Memory B cell (primary cell): ENCODE data around the gene AQP9.
"Not testable (repeated sequence)": the region's sequence is repeated elsewhere in the genome, so short reads cannot be mapped to it uniquely, and the experiment has no call there.

Source experiments
- ATAC-seq: fragments of 150-1000 bp; cut with Tn5 transposase; 2 replicates; pipeline ENCODE4 v1.10.0; 2021; ENCODE audit warnings: low read depth, mild to moderate bottlenecking, moderate library complexity
- DNase-seq, 2 donors: peaks; one replicate each; pipeline ENCODE4 v3.0.0; 2022; ENCODE audit warnings: low spot score in 2 of 2
- H3K27ac Mint-ChIP-seq: one replicate; pipeline ENCODE4 v1.8.0; 2022; ENCODE audit warnings: mild to moderate bottlenecking, moderate library complexity, mixed read lengths
- H3K27me3 Mint-ChIP-seq: one replicate; pipeline ENCODE4 v1.8.0; 2022; ENCODE audit warnings: mixed read lengths
- H3K36me3 Mint-ChIP-seq: one replicate; pipeline ENCODE4 v1.8.0; 2022; ENCODE audit warnings: mild to moderate bottlenecking, mixed read lengths
- H3K4me1 Mint-ChIP-seq: one replicate; pipeline ENCODE4 v1.8.0; 2022; ENCODE audit warnings: mixed read lengths
- H3K4me3 Mint-ChIP-seq: one replicate; pipeline ENCODE4 v1.8.0; 2022; ENCODE audit warnings: mild to moderate bottlenecking, moderate library complexity, mixed read lengths
- H3K9me3 Mint-ChIP-seq: one replicate; pipeline ENCODE4 v1.8.0; 2022; ENCODE audit warnings: mixed read lengths

AQP9 gene

GRCh38 chr15:58210031-58210430 lies 71.8 kb downstream of the AQP9 start:
- H3K9me3 Mint-ChIP-seq = not testable (repeated sequence)

GRCh38 chr15:58212909-58213526 lies 74.8 kb downstream of the AQP9 start:
- Mint-ChIP-seq H3K4me1 (no peaks in the 10 kb centered on the region), H3K4me3 (no peak overlapping the region), H3K36me3 (no peaks in the 10 kb centered on the region), H3K27me3 (peaks cover 9% of the 10 kb centered on the region), H3K27ac (no peak overlapping the region), H3K9me3 (no peaks in the 10 kb centered on the region)
- ATAC-seq (no peak), DNase-seq (no peak)

More at GRCh38 chr15:58210031-58210430, 71.8 kb downstream of the AQP9 start:
- not testable (repeated sequence) for ATAC-seq, DNase-seq, H3K27me3 Mint-ChIP-seq, H3K36me3 Mint-ChIP-seq, H3K4me1 Mint-ChIP-seq, H3K27ac Mint-ChIP-seq, H3K4me3 Mint-ChIP-seq

- H3K4me3 Mint-ChIP-seq = no peak overlapping the region
- no peaks in the 10 kb centered on the region for H3K9me3 Mint-ChIP-seq
- H3K36me3 Mint-ChIP-seq = no peaks in the 10 kb centered on the region
- no peak for ATAC-seq
- DNase-seq = no peak
- no peak overlapping the region for H3K27ac Mint-ChIP-seq
- peaks cover 9% of the 10 kb centered on the region for H3K27me3 Mint-ChIP-seq
- H3K4me1 Mint-ChIP-seq = no peaks in the 10 kb centered on the region
Measured at GRCh38 chr15:58213587-58214338, 75.6 kb downstream of the AQP9 start.

GRCh38 chr15:58214591-58215340 lies 76.6 kb downstream of the AQP9 start:
- no peak overlapping the region for H3K27ac Mint-ChIP-seq

GRCh38 chr15:58217460-58217859 lies 79.3 kb downstream of the AQP9 start:
- Mint-ChIP-seq H3K36me3 (no peaks in the 10 kb centered on the region), H3K4me1 (no peaks in the 10 kb centered on the region), H3K27me3 (peaks cover 8% of the 10 kb centered on the region), H3K4me3 (no peak overlapping the region), H3K27ac (no peak overlapping the region), H3K9me3 (peaks cover 5% of the 10 kb centered on the region)
- ATAC-seq (no peak), DNase-seq (no peak)

More at GRCh38 chr15:58214591-58215340, 76.6 kb downstream of the AQP9 start:
- Mint-ChIP-seq H3K4me1 (no peaks in the 10 kb centered on the region), H3K36me3 (no peaks in the 10 kb centered on the region), H3K27me3 (peaks cover 9% of the 10 kb centered on the region), H3K9me3 (peaks cover 1% of the 10 kb centered on the region), H3K4me3 (no peak overlapping the region)
- no peak for DNase-seq
- no peak for ATAC-seq

- no peak overlapping the region for H3K4me3 Mint-ChIP-seq
- no peaks in the 10 kb centered on the region for H3K36me3 Mint-ChIP-seq
- H3K4me1 Mint-ChIP-seq = no peaks in the 10 kb centered on the region
- DNase-seq (no peak), ATAC-seq (no peak)
- no peak overlapping the region for H3K27ac Mint-ChIP-seq
- H3K9me3 Mint-ChIP-seq = peaks cover 5% of the 10 kb centered on the region
- peaks cover 4% of the 10 kb centered on the region for H3K27me3 Mint-ChIP-seq
Measured at GRCh38 chr15:58221591-58222241, 83.5 kb downstream of the AQP9 start.

- no peak for ATAC-seq
- Mint-ChIP-seq H3K27me3 (peaks cover 2% of the 10 kb centered on the region), H3K27ac (no peak overlapping the region), H3K9me3 (peaks cover 5% of the 10 kb centered on the region), H3K4me3 (no peak overlapping the region), H3K36me3 (no peaks in the 10 kb centered on the region), H3K4me1 (no peaks in the 10 kb centered on the region)
- no peak for DNase-seq
Measured at GRCh38 chr15:58222679-58223078, 84.5 kb downstream of the AQP9 start.

GRCh38 chr15:58223432-58223831 lies 85.3 kb downstream of the AQP9 start:
- no peak overlapping the region for H3K4me3 Mint-ChIP-seq
- H3K4me1 Mint-ChIP-seq = no peaks in the 10 kb centered on the region
- H3K9me3 Mint-ChIP-seq = peaks cover 5% of the 10 kb centered on the region
- DNase-seq (no peak), ATAC-seq (no peak)
- H3K27me3 Mint-ChIP-seq = peaks cover 2% of the 10 kb centered on the region
- H3K27ac Mint-ChIP-seq = no peak overlapping the region
- no peaks in the 10 kb centered on the region for H3K36me3 Mint-ChIP-seq

- Mint-ChIP-seq H3K27me3 (peaks cover 2% of the 10 kb centered on the region), H3K9me3 (peaks cover 5% of the 10 kb centered on the region), H3K36me3 (no peaks in the 10 kb centered on the region), H3K27ac (no peak overlapping the region), H3K4me3 (no peak overlapping the region), H3K4me1 (no peaks in the 10 kb centered on the region)
- no peak for ATAC-seq
- no peak for DNase-seq
Measured at GRCh38 chr15:58224068-58224467, 85.9 kb downstream of the AQP9 start.

- Mint-ChIP-seq H3K27me3 (peaks cover 8% of the 10 kb centered on the region), H3K27ac (no peak overlapping the region)
Measured at GRCh38 chr15:58227706-58228543, 89.7 kb downstream of the AQP9 start.

GRCh38 chr15:58228718-58229117 lies 90.5 kb downstream of the AQP9 start:
- Mint-ChIP-seq H3K9me3 (no peaks in the 10 kb centered on the region), H3K4me3 (no peak overlapping the region), H3K27me3 (peaks cover 8% of the 10 kb centered on the region), H3K36me3 (no peaks in the 10 kb centered on the region), H3K27ac (no peak overlapping the region), H3K4me1 (no peaks in the 10 kb centered on the region)
- DNase-seq (no peak), ATAC-seq (no peak)

More at GRCh38 chr15:58227706-58228543, 89.7 kb downstream of the AQP9 start:
- H3K36me3 Mint-ChIP-seq = no peaks in the 10 kb centered on the region
- no peak for ATAC-seq
- no peak overlapping the region for H3K4me3 Mint-ChIP-seq
- no peaks in the 10 kb centered on the region for H3K4me1 Mint-ChIP-seq
- no peak for DNase-seq
- no peaks in the 10 kb centered on the region for H3K9me3 Mint-ChIP-seq

GRCh38 chr15:58229297-58229768 lies 91.2 kb downstream of the AQP9 start:
- peaks cover 8% of the 10 kb centered on the region for H3K27me3 Mint-ChIP-seq
- no peaks in the 10 kb centered on the region for H3K4me1 Mint-ChIP-seq
- H3K36me3 Mint-ChIP-seq = no peaks in the 10 kb centered on the region
- no peak overlapping the region for H3K27ac Mint-ChIP-seq
- H3K4me3 Mint-ChIP-seq = no peak overlapping the region
- no peak for ATAC-seq
- no peaks in the 10 kb centered on the region for H3K9me3 Mint-ChIP-seq
- no peak for DNase-seq
